RWPE2 (cell line): ENCODE results near the gene KLHDC1.

Experiments
- ATAC-seq: fragments of 200-7000 bp; cut with Tn5 transposase; 3 replicates; pipeline ENCODE4 v1.9.1; 2021; ENCODE audit warnings: low read depth
- DNase-seq: peaks from one replicate; pipeline ENCODE4 v3.0.0-alpha.2; 2020; ENCODE audit warnings: low spot score
- H3K27ac ChIP-seq: fragments of 450-650 bp; 2 replicates; pipeline ENCODE4 v1.5.1; 2017; ENCODE audit warnings: mild to moderate bottlenecking; ENCODE audit not compliant: poor library complexity, severe bottlenecking
- H3K27me3 ChIP-seq: fragments of 250-450 bp; sonication (Bioruptor Pico); 2 replicates; pipeline ENCODE4 v1.5.1; 2021; ENCODE audit warnings: mild to moderate bottlenecking, moderate library complexity; ENCODE audit not compliant: insufficient read depth, poor library complexity, severe bottlenecking
- H3K36me3 ChIP-seq: fragments of 250-450 bp; sonication (Bioruptor Pico); 2 replicates; pipeline ENCODE4 v1.5.1; 2020; ENCODE audit warnings: low read depth, mild to moderate bottlenecking, moderate library complexity
- H3K4me1 ChIP-seq: fragments of 250-450 bp; sonication (Bioruptor Pico); 2 replicates; pipeline ENCODE4 v1.5.1; 2021; ENCODE audit warnings: mild to moderate bottlenecking, moderate library complexity; ENCODE audit not compliant: insufficient read depth, poor library complexity, severe bottlenecking
- H3K4me3 ChIP-seq: fragments of 250-450 bp; sonication (Bioruptor Pico); 2 replicates; pipeline ENCODE4 v1.5.1; 2021; ENCODE audit warnings: mild to moderate bottlenecking, moderate library complexity; ENCODE audit not compliant: severe bottlenecking
- H3K9me3 ChIP-seq: fragments of 250-450 bp; sonication (Bioruptor Pico); 2 replicates; pipeline ENCODE4 v1.5.1; 2021; ENCODE audit warnings: mild to moderate bottlenecking, moderate library complexity; ENCODE audit not compliant: severe bottlenecking
- TF ChIP-seq, protein P1 (sequence below): fragments of 450-650 bp; IDR thresholded peaks from one replicate; pipeline ENCODE4 v1.5.1; 2017; ENCODE audit warnings: mild to moderate bottlenecking, moderate library complexity; ENCODE audit not compliant: poor library complexity, severe bottlenecking

KLHDC1 gene

GRCh38 chr14:49754570-49755097, 61.7 kb downstream of the KLHDC1 start:
- H3K27ac ChIP-seq, result no peak overlapping the region
- DNase-seq (no peak), ATAC-seq (peak; percentile 91)
- no peak overlapping the region for H3K4me3 ChIP-seq
- H3K9me3 ChIP-seq, result no peaks in the 10 kb centered on the region
- H3K27me3 ChIP-seq, result peaks cover 2% of the 10 kb centered on the region
- H3K4me1 ChIP-seq, result peaks cover 2% of the 10 kb centered on the region
- H3K36me3 ChIP-seq, result no peaks in the 10 kb centered on the region
- TF ChIP-seq, protein P1, sequence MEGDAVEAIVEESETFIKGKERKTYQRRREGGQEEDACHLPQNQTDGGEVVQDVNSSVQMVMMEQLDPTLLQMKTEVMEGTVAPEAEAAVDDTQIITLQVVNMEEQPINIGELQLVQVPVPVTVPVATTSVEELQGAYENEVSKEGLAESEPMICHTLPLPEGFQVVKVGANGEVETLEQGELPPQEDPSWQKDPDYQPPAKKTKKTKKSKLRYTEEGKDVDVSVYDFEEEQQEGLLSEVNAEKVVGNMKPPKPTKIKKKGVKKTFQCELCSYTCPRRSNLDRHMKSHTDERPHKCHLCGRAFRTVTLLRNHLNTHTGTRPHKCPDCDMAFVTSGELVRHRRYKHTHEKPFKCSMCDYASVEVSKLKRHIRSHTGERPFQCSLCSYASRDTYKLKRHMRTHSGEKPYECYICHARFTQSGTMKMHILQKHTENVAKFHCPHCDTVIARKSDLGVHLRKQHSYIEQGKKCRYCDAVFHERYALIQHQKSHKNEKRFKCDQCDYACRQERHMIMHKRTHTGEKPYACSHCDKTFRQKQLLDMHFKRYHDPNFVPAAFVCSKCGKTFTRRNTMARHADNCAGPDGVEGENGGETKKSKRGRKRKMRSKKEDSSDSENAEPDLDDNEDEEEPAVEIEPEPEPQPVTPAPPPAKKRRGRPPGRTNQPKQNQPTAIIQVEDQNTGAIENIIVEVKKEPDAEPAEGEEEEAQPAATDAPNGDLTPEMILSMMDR, result no peak

GRCh38 chr14:49755378-49755777, 62.5 kb downstream of the KLHDC1 start:
- Histone ChIP-seq H3K9me3 (no peaks in the 10 kb centered on the region), H3K27ac (no peak overlapping the region), H3K27me3 (peaks cover 2% of the 10 kb centered on the region), H3K4me1 (peaks cover 2% of the 10 kb centered on the region), H3K4me3 (no peak overlapping the region), H3K36me3 (no peaks in the 10 kb centered on the region)
- no peak for DNase-seq
- ATAC-seq, result no peak
- TF ChIP-seq, protein P1, result no peak

DNA sequence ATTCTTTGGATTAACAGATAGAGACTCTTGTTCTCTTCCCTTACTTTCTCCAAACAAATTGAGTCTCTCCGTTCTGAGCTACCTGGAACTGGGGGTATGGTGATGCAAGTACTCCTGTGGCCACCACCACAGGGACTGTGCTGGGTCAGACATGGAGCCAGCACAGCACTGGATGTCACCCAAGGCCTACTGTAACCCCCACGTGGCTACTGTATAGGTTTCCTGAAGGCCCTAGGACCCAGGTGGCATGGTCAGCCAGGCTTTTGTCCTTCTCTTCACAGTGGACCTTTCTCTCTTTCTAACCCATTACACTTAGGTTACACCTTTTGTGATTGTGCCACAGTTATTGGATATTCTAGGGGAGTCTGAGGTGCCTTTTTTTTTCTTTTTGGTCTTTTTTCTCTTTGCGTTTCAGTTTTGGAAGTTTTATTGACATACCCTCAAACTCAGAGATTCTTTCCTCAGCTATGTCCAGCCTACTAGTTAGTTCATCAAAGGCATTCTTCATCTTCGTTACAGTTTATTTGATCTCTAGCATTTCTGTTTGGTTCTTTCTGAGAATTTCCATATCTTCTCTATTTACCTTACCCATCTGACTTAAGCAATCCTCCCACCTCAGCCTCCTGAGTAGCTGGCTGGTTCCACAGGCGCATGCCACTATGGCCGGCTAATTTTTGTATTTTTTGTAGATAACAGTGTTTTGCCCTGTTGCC, 69.1 kb downstream of the KLHDC1 start:
- ATAC-seq, result no peak
- DNase-seq, result no peak
- Histone ChIP-seq H3K4me3 (no peak overlapping the region), H3K27me3 (no peaks in the 10 kb centered on the region), H3K27ac (no peak overlapping the region), H3K4me1 (no peaks in the 10 kb centered on the region), H3K36me3 (no peaks in the 10 kb centered on the region), H3K9me3 (no peaks in the 10 kb centered on the region)
- TF ChIP-seq, protein P1, result no peak

DNA sequence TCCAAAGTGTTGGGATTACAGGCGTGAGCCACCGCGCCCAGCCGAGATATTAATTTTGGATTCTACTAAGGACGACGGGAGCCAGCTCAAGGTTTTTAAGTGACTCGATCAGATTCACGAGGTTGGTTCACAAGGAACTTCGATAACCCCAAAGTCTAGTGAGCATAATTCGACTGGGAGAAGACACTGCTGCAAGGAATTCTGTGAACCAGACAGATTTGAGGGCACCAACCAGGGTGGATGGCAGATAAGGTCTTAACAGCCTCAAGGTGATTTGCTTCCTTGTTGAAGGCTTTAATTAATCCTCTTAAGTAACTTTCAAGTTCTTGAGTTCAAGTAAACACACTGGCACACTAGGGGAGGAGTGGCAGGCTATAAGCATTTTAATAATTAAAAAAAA, 73.9 kb downstream of the KLHDC1 start:
- H3K27ac ChIP-seq, result peak overlapping the region; percentile 79
- no peaks in the 10 kb centered on the region for H3K9me3 ChIP-seq
- H3K27me3 ChIP-seq, result no peaks in the 10 kb centered on the region
- peak overlapping the region; percentile 68 for H3K4me3 ChIP-seq
- peaks cover 6% of the 10 kb centered on the region for H3K36me3 ChIP-seq
- ATAC-seq (no peak), DNase-seq (no peak)
- TF ChIP-seq, protein P1, result no peak
- H3K4me1 ChIP-seq, result peaks cover 4% of the 10 kb centered on the region

- Histone ChIP-seq H3K27ac (peak overlapping the region; percentile 79), H3K36me3 (peaks cover 10% of the 10 kb centered on the region), H3K27me3 (no peaks in the 10 kb centered on the region), H3K4me3 (peak overlapping the region; percentile 68), H3K9me3 (no peaks in the 10 kb centered on the region), H3K4me1 (peaks cover 4% of the 10 kb centered on the region)
- ATAC-seq (no peak), DNase-seq (no peak)
- TF ChIP-seq, protein P1, result no peak
Observed at GRCh38 chr14:49767270-49767570, 74.3 kb downstream of the KLHDC1 start.
